ENCODE results near the gene YIPF1.
"Not testable (repeated sequence)": the region's sequence is repeated elsewhere in the genome, so short reads cannot be mapped to it uniquely, and the experiment has no call there.

YIPF1 gene

DNA sequence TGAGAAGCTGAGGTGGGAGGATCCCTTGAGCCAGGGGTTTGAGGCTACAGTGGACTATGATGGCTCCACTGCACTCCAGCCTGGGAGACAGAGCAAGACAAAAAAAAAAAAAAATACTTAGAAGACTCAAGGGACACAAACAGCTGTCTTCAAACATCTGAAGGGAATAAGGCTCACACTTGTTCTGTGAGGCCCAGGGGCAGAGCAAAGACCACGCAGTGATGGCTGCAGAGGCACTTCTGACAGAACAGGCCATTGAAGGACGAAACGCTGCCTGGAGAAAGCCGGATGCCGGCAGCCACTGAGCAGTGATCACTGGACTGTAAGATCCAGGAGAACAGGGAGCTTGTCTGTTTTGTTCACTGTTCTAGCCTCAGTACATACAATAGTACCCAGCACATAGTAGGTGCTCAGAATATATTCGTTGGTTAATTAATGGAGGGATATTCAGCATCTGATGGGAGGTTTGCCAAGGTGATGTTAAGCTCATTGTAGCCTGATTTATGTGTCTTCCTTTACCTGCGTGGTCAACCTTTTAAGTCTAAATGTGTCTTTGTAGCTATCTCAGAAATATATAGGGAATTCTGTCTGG lies 39.4 kb downstream of the YIPF1 start:
- FAIRE-seq, result no peak
- no peak for DNase-seq (ENCODE audit: extremely low spot score, insufficient read length, low read depth)

- FAIRE-seq (no peak), DNase-seq (ENCODE audit: extremely low spot score, insufficient read length, low read depth) (no peak)
These were observed 41.6 kb downstream of the YIPF1 start for GRCh38 chr1:53847980-53848379.

GRCh38 chr1:53842347-53842746 lies 47.2 kb downstream of the YIPF1 start:
- no peak for FAIRE-seq
- DNase-seq (ENCODE audit: extremely low spot score, insufficient read length, low read depth), result no peak

- FAIRE-seq (no peak), DNase-seq (ENCODE audit: extremely low spot score, insufficient read length, low read depth) (no peak)
These were observed 51.0 kb downstream of the YIPF1 start for GRCh38 chr1:53838654-53838974.

DNA sequence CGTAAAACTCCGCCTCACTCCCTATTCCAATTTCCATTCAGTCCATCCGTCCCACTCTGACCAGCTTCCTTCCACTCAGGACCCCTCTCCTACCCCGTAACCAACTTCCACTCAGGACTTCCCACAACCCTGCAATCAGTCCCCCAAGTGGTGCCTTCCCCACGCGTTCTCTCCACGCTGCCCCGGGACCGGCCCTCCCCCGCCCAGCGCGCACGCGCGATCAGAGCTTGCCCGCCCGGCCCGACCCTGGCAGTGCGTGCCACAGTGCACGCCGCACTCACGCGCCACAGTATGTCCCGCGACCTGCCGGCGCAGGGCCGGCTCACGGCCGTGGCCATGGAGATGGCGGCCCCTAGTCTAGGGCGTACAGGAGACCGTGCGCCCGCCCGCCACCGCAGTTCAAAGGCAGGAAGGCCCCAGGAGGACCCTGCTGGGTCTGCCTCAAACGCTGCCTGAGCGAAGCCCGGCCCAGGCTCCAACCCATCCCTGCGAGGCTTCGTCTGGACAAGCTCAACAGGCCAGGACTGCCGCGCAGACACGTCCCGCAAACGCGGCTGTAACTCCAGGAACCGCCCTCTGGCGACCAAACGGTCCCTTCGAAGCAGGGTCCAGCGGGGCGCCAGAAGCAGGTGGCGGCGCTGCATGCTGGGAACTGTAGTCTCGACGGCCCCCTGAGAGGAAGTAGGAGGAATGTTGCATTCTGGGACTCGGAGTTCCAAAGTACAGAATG lies 51.5 kb downstream of the YIPF1 start, which contains the start of gene NDC1:
NDC1 (minus strand) TSS at position 373 of the 730 bp plus-strand sequence; CDS start at position 338, 35 bp downstream.
- peak; percentile 71 for DNase-seq (ENCODE audit: extremely low spot score, insufficient read length, low read depth)
- FAIRE-seq, result peak; percentile 93

- FAIRE-seq (no peak), DNase-seq (ENCODE audit: extremely low spot score, insufficient read length, low read depth) (no peak)
These were observed 52.0 kb downstream of the YIPF1 start for GRCh38 chr1:53837646-53837923.

DNA sequence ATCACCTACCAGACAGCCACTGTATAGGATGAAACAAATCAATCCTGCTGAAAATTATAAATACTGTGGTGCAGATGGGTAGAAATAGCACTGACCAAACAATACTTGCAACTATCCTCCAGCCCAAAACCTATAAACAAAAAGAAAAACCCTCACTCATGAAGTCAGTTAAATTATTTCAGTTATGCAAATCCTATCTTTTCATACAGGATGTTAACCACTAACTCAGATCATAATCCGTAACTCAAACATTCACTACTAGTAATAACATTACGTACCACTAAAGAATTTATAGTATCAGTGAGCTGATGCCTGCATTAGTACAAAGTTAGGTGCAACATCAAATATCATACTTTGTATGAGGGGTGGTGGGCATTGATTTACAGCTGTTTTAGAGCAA lies 54.1 kb downstream of the YIPF1 start:
- FAIRE-seq, result peak; percentile 15
- no peak for DNase-seq (ENCODE audit: extremely low spot score, insufficient read length, low read depth)

DNA sequence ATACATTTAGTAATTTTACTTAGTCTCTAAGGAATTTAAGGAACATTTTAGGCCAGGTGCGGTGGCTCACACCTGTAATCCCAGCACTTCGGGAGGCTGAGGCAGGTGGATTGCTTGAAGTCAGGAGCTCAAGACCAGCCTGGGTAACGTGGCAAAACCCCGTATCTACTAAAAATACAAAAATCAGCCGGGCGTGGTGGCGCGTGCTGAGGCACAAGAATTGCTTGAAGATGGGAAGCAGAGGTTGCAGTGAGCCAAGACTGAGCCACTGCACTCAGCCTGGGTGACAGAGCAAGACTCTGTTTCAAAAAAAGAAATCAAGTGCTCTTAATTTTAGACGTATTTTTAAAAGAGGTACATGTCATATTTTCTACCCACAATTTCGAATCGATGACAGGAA lies 54.8 kb downstream of the YIPF1 start:
- FAIRE-seq, result peak; percentile 59
- no peak for DNase-seq (ENCODE audit: extremely low spot score, insufficient read length, low read depth)

- no peak for DNase-seq (ENCODE audit: extremely low spot score, insufficient read length, low read depth)
- FAIRE-seq, result no peak
These were observed 56.2 kb downstream of the YIPF1 start for GRCh38 chr1:53833393-53833792.

- no peak for DNase-seq (ENCODE audit: extremely low spot score, insufficient read length, low read depth)
These were observed 63.2 kb downstream of the YIPF1 start for GRCh38 chr1:53826367-53826766.

DNA sequence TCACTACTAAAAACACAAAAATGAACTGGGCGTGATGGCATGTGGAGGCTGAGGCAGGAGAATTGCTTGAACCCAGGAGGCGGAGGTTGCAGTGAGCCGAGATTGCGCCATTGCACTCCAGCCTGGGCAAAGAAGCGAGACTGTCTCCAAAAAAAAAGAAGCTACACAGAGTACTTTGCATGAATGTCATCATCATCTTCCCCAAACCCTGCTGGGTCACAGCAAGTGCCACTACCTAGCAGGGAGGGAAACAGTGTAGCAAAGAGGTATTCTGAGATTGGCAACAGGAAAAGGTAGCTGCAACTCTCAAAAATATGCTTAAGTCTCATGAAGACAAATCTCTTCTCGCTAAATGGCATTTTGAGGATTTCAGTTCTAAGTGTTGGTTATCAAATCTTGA lies 64.3 kb downstream of the YIPF1 start:
- DNase-seq (ENCODE audit: extremely low spot score, insufficient read length, low read depth) (no peak), FAIRE-seq (no peak)

More at GRCh38 chr1:53826367-53826766, 63.2 kb downstream of the YIPF1 start:
- FAIRE-seq, result no peak

- DNase-seq (ENCODE audit: extremely low spot score, insufficient read length, low read depth) (no peak), FAIRE-seq (no peak)
These were observed 66.7 kb downstream of the YIPF1 start for GRCh38 chr1:53822931-53823330.

DNA sequence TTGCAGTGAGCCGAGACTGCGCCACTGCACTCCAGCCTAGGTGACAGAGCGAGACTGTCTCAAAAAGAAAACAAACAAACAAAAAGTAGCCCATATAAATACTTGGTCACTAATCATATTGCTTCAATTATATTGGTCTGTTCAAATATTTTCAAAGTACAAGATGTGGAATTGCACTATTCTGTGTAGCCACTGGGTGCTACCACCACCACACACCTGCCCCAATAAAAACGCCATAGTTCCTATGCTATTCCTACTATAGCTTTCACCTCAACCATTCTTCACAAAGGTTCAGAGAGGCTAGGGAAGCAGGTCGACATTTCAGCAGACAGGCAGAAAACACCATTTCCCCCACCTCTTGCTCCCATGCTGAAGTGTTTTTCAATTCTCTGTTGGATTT lies 68.2 kb downstream of the YIPF1 start:
- FAIRE-seq, result peak; percentile 49
- DNase-seq (ENCODE audit: extremely low spot score, insufficient read length, low read depth), result no peak

GRCh38 chr1:53819387-53819786 lies 70.2 kb downstream of the YIPF1 start:
- FAIRE-seq (no peak), DNase-seq (ENCODE audit: extremely low spot score, insufficient read length, low read depth) (no peak)

DNA sequence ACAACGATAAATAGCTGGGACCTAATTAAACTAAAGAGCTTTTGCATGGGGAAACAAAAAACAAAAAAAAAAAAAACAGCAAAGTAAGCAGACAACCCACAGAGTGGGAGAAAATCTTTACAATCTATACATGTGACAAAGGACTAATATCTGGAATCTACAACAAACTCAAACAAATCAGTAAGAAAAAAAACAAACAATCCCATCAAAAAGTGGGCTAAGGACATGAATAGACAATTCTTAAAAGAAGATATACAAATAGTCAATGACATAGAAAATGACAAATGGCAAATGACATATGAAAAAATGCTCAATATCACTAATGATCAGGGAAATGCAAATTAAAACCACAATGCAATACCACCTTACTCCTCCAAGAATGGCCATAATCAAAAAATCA lies 73.0 kb downstream of the YIPF1 start:
- DNase-seq (ENCODE audit: extremely low spot score, insufficient read length, low read depth); FAIRE-seq: not testable (repeated sequence)

DNA sequence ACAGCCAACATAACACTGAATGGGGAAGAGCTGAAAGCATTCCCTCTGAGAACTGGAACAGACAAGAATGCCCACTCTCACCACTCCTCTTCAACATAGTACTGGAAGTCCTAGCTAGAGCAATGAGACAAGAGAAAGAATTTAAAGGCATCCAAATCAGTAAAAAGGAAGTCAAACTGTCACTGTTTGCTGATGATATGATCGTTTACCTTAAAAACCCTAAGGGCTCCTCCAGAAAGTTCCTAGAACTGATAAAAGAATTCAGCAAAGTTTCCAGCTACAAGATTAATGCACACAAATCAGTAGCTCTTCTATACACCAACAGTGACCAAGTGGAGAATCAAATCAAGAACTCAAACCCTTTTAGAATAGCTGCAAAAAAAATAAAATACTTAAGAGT lies 74.1 kb downstream of the YIPF1 start:
- FAIRE-seq; DNase-seq (ENCODE audit: extremely low spot score, insufficient read length, low read depth): not testable (repeated sequence)

- FAIRE-seq (no peak), DNase-seq (ENCODE audit: extremely low spot score, insufficient read length, low read depth) (no peak)
These were observed 78.2 kb downstream of the YIPF1 start for GRCh38 chr1:53811414-53811851.

DNA sequence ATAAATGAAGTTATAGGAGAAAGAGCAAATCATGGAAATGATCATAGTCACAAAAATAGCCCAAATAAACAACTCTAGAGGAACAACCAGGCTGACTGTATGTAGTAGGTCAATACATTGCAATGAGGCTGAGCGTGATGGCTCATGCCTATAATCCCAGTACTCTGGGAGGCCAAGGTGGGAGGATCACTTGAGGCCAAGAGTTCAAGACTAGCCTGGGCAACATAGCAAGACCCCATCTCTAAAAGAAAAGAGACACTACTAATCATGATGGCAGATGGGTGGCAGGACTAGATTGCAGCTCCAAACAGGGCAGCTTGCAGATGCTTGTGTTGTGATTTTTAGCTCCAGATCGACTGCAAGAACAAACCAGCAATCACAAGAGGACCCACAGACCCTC lies 79.1 kb downstream of the YIPF1 start:
- no peak for DNase-seq (ENCODE audit: extremely low spot score, insufficient read length, low read depth)
- FAIRE-seq, result no peak

GRCh38 chr1:53810007-53810406 lies 79.6 kb downstream of the YIPF1 start:
- DNase-seq (ENCODE audit: extremely low spot score, insufficient read length, low read depth) (no peak), FAIRE-seq (no peak)

DNA sequence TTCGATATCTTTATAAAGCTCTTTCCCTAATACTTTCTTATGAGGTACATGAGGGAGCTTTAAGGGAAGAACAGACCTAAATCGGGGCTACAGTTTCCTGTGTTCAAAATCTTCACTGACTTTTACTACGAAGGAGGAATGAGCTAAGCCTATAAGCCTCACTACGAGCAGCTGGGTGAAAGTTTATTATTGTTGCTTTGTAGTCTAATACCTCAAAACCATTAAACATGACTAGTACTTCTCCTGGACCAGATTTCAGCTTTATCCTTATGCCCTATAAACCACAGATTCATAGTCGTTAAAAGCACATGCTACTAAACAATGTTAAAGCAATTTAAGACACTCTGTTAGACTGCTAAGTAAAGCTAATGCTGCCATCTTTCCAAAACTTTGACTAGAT lies 81.7 kb downstream of the YIPF1 start:
- no peak for FAIRE-seq
- no peak for DNase-seq (ENCODE audit: extremely low spot score, insufficient read length, low read depth)

DNA sequence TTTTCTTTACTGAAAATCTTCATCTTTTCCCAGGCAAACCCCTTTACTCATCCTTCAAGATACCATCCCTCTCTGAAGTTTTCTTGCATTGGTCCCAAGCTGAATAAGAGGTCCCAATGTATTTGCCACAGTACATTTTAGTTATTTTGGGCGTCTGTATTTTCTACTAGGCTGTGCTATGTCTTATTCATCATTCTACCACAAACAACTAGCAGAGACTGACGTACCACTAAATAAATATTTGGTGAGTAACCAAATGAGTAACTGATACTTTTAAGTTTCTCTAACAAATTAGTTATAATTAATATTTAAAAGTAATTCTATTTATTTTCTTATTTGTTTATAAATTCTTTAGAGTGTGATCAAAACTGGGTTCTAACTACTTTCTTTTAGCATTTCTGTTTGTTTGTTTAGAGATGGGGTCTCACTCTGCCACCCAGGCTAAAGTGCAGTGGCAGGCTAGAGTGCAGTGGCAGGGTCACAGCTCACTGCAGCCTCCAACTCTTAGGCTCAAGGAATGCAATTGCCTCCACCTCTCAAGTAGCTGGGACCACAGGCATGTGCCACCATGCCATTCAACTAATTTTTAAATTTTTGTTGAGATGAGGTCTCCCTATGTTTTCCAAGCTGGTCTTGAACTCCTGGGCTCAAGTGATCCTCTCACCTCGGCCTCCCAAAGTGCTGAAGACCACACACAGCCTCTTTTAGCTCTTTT lies 84.6 kb downstream of the YIPF1 start:
- DNase-seq (ENCODE audit: extremely low spot score, insufficient read length, low read depth), result no peak
- no peak for FAIRE-seq

Data from GM18507 (cell line).